ENCODE data around the gene MAP3K5. TPM values are rescaled to one million over a fixed set of nuclear protein-coding genes. Genes with fewer than 3 reads are reported as not detected.
"Not testable (repeated sequence)": the region's sequence is repeated elsewhere in the genome, so short reads cannot be mapped to it uniquely, and the experiment has no call there.

The MAP3K5 gene, protein sequence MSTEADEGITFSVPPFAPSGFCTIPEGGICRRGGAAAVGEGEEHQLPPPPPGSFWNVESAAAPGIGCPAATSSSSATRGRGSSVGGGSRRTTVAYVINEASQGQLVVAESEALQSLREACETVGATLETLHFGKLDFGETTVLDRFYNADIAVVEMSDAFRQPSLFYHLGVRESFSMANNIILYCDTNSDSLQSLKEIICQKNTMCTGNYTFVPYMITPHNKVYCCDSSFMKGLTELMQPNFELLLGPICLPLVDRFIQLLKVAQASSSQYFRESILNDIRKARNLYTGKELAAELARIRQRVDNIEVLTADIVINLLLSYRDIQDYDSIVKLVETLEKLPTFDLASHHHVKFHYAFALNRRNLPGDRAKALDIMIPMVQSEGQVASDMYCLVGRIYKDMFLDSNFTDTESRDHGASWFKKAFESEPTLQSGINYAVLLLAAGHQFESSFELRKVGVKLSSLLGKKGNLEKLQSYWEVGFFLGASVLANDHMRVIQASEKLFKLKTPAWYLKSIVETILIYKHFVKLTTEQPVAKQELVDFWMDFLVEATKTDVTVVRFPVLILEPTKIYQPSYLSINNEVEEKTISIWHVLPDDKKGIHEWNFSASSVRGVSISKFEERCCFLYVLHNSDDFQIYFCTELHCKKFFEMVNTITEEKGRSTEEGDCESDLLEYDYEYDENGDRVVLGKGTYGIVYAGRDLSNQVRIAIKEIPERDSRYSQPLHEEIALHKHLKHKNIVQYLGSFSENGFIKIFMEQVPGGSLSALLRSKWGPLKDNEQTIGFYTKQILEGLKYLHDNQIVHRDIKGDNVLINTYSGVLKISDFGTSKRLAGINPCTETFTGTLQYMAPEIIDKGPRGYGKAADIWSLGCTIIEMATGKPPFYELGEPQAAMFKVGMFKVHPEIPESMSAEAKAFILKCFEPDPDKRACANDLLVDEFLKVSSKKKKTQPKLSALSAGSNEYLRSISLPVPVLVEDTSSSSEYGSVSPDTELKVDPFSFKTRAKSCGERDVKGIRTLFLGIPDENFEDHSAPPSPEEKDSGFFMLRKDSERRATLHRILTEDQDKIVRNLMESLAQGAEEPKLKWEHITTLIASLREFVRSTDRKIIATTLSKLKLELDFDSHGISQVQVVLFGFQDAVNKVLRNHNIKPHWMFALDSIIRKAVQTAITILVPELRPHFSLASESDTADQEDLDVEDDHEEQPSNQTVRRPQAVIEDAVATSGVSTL (N-terminal part only)
- 10 to 100 TPM; 18.3 to 19.8 TPM for total RNA-seq

DNA sequence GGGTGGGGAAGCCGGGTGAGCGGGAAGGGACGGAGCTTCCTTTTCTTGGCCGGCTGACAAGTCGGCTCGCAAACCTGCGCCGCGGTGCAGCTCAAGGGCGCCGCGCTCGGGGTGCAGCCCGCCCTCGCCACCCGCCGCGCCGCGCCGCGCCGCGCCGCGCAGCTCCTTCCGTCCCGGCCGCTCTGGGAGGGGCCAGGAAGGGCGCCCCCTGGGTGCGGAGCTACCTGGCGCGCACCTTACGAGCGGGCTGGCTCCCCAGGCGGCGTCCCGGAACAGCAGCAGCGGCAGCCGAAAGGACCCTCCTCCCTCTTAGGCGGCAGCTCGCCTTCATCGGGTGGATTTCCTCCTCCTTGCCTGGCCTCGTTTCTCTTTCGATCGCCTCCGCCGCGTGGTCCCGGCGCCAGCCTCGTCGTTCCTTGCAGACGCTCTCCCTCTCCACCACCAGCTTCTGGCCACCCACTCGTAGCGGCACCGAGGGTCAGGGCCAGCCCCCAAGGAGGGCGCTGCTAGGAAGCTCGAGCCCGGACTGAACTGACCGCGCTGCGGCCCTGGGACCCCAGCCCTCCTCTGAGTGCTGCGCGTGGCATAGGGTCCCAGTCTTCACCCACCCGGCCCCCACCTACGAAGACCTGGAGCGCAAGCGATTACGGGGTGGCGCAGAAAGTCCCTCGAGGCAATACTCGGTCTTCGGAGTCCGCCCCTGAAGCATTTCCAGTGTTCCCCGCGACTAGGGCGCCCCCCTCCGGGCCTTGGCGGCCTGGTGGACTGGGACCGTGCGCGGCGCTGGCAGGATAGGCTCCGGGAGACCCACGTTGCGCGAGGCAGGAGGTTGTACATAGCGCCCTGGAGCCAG lies at the start of gene MAP3K5:
Gene MAP3K5, minus strand, starts transcription at position 68 of the 853 bp plus-strand sequence. CDS start 320 bp downstream, outside the sequence.
- Mint-ChIP-seq H3K36me3 (peaks cover 11% of the 10 kb centered on the region), H3K9me3 (no peaks in the 10 kb centered on the region), H3K4me3 (peak within 1 kb of the TSS; percentile 96), H3K27me3 (peaks cover 2% of the 10 kb centered on the region), H3K4me1 (peaks cover 33% of the 10 kb centered on the region), H3K27ac (peak within 1 kb of the TSS; percentile 97)
- DNase-seq, result peak; percentile 97
- peak; percentile 84 for ATAC-seq (ENCODE audit: low read depth)
- POLR2A ChIA-PET, result interaction anchor here (0.7 to 5.3 kb wide), 19 partner anchors 9 to 503 kb away, joined by 3 to 93 read pairs (median 4); partner anchors contain the start of genes BCLAF1 and PEX7

DNA sequence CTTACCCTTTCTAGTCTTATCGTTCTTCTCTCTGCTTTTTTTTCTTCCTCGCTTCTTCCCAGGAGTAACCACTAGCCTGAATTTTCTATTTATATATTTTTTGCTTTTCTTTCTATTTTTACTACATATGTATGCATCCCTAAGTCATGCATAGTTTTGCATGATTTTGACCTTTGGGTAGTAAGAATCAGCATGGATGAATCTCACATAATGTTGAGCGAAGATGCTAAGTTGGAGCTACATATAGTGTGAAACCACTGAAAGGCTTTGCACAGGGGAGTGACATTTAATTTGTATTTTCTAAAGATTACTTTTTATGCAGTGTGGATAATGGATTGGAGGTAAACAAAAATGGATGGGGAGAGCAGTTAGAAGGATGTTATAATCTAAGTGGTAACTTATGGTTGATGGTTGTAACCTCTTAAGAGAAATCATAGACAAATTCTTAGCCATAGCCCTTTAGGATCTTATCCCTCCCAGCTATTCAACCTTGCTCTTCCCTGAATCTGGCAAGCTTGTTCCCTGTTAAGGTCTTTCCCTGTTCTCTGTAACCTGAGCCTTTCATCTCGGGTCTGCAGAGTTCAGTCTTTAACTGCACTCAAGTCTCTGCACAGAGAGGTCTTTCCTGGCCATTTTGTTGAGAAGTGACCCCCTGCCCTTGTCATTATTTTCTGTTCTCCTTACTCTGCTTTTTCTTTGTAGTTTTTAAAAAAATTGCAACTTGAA lies 48.2 kb upstream of the MAP3K5 start:
- no peak overlapping the region for H3K4me3 Mint-ChIP-seq
- no peaks in the 10 kb centered on the region for H3K4me1 Mint-ChIP-seq
- peaks cover 3% of the 10 kb centered on the region for H3K36me3 Mint-ChIP-seq
- POLR2A ChIA-PET, result no interaction called here
- DNase-seq (no peak), ATAC-seq (ENCODE audit: low read depth) (no peak)
- no peak overlapping the region for H3K27ac Mint-ChIP-seq
- no peaks in the 10 kb centered on the region for H3K9me3 Mint-ChIP-seq
- no peaks in the 10 kb centered on the region for H3K27me3 Mint-ChIP-seq

DNA sequence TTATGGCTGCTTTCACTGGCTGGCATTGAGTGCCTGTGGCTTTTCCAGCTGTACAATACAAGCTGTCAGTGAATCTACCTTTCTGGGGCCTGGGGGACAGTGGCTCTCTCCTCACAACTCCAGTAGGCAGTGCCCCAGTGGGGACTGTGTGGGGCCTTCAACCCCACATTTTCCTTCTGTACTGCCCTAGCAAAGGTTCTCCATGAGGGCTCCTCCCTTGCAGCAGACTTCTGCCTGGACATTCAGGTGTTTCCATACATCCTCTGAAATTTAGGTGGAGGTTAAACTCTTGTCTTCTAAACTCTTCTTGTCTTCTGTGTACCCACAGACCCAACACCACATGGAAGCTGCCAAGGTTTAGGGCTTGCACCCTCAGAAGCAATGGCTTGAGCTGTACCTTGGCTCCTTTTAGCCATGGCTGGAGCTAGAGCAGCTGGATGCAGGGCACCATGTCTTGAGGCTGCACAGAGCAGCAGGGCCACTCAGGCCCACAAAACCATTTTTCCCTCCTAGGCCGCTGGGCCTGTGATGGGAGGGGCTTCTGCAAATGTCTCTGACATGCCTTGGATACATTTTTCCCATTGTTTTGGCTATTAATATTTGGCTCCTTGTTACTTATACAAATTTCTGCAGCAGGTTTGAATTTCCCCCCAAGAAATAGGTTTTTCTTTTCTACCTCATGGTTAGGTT lies 39.7 kb upstream of the MAP3K5 start:
- DNase-seq (no peak), ATAC-seq (ENCODE audit: low read depth) (no peak)
- peaks cover 18% of the 10 kb centered on the region for H3K9me3 Mint-ChIP-seq
- peaks cover 49% of the 10 kb centered on the region for H3K36me3 Mint-ChIP-seq
- H3K27ac Mint-ChIP-seq, result no peak overlapping the region
- H3K4me3 Mint-ChIP-seq, result no peak overlapping the region
- H3K27me3 Mint-ChIP-seq, result no peaks in the 10 kb centered on the region
- H3K4me1 Mint-ChIP-seq, result peaks cover 3% of the 10 kb centered on the region
- POLR2A ChIA-PET, result no interaction called here

DNA sequence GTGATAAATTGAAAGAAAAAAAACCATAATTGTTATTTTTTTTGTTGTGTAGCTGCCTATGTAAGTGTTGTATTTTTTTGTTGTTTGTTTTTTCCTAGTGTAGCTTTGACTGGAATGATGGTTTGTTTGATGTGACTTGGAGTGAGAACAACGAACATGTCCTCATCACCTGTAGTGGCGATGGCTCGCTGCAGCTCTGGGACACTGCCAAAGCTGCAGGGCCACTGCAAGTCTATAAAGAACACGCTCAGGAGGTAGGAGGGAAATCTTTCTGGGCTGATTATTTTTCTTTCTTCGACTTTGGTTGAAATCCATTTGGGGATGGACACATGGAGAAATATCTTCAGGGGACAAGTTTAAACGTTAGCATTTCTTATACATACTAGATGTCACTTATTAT lies 33.9 kb upstream of the MAP3K5 start:
- Mint-ChIP-seq H3K4me3 (no peak overlapping the region), H3K27me3 (no peaks in the 10 kb centered on the region), H3K27ac (no peak overlapping the region), H3K36me3 (peaks cover 34% of the 10 kb centered on the region), H3K4me1 (peaks cover 12% of the 10 kb centered on the region), H3K9me3 (peaks cover 4% of the 10 kb centered on the region)
- no peak for ATAC-seq (ENCODE audit: low read depth)
- POLR2A ChIA-PET, result no interaction called here
- no peak for DNase-seq

DNA sequence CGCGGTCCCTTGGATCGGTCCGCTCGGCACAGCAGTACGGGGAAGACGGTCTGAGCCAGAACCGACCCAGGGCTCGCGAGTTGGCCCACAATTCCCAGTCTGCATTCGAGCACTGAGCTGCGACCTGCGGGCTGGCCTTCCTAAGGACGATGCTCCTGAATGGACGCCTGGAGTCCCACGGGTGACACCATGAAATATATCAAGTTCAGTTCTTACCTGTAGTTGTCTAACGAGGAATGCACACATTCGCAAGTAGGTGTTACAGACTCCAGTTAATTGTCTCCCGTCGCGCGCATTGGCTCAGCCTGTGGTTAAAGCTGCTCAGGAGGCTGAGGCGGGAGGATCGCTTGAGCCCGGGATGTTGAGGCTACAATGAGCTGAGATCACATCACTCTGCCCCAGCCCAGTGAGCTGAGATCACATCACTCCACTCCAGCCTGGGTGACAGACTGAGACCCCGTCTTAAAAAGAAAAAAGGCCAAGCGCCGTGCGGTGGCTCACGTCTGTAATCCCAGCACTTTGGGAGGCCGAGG lies 30.9 kb upstream of the MAP3K5 start:
- Mint-ChIP-seq H3K4me3 (peak overlapping the region; percentile 83), H3K27me3 (no peaks in the 10 kb centered on the region), H3K9me3 (no peaks in the 10 kb centered on the region), H3K36me3 (peaks cover 20% of the 10 kb centered on the region), H3K27ac (peak overlapping the region; percentile 75), H3K4me1 (peaks cover 9% of the 10 kb centered on the region)
- ATAC-seq (ENCODE audit: low read depth) (no peak), DNase-seq (no peak)
- POLR2A ChIA-PET, result interaction anchor here (1.3 to 2.3 kb wide), 2 partner anchors 31 to 533 kb away, joined by 7 to 12 read pairs; partner anchors contain the start of genes BCLAF1 and MAP3K5

DNA sequence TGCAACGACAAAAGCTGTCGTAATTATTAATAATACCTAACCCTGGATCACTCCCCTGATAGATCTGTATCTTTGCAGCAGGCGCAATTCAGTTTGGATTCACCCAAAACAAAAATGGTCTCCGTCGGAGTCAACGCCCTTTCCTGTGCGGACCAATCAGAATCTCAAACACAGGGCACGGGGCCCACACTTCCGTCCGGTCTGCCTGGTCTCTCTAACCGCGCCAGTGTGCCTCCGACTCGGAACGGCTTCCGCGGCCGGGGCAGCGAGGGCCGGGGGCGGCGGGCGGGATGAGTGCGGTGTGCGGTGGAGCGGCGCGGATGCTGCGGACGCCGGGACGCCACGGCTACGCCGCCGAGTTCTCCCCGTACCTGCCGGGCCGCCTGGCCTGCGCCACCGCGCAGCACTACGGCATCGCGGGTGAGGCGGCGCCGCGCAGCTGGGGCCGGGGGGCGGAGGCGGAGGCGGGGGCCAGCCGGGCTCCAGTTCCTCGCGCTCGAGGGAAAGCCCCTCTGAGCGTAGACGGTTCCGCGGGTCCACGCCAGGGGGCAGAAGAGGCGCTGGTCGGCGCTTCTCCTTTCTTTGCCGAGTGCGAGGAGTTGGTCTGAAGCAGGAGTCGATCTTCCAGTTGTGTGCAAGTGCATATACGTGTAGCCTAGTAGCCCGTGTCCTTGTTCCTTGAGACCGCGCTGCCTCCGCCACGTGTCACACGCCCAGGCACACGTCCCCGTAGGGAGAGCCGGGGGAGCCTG lies 30.3 kb upstream of the MAP3K5 start, which contains the start of gene PEX7:
Gene PEX7, plus strand, starts transcription at position 217 of the 752 bp plus-strand sequence. Its CDS starts 74 bp downstream, at position 291.
- H3K4me3 Mint-ChIP-seq, result peak within 1 kb of the TSS; percentile 89
- peak; percentile 96 for ATAC-seq (ENCODE audit: low read depth)
- H3K36me3 Mint-ChIP-seq, result peaks cover 18% of the 10 kb centered on the region
- peak within 1 kb of the TSS; percentile 92 for H3K27ac Mint-ChIP-seq
- no peaks in the 10 kb centered on the region for H3K9me3 Mint-ChIP-seq
- H3K27me3 Mint-ChIP-seq, result peaks cover 2% of the 10 kb centered on the region
- peaks cover 9% of the 10 kb centered on the region for H3K4me1 Mint-ChIP-seq
- POLR2A ChIA-PET, result interaction anchor here (1.3 to 2.3 kb wide), 2 partner anchors 30 to 533 kb away, joined by 7 to 12 read pairs; partner anchors contain the start of genes BCLAF1 and MAP3K5
- DNase-seq, result peak; percentile 90

DNA sequence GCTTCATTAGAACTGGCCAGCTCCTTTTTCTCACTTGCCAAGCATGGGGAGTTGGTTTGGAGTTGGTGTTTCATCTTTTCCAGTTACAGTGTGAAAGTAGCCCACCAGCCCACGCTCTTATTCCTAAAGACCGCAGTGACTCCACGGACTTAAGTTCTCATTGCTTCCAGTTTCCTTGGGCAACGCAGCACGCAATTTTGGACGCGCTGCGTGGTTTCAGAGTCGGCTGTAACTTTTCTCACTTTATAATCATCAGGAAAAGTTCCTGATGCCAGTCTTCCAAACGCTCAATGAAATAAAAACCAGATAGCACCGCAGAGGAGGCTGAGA lies 29.7 kb upstream of the MAP3K5 start:
- Mint-ChIP-seq H3K27ac (peak overlapping the region; percentile 92), H3K36me3 (peaks cover 14% of the 10 kb centered on the region), H3K4me3 (peak overlapping the region; percentile 89), H3K9me3 (no peaks in the 10 kb centered on the region), H3K27me3 (peaks cover 5% of the 10 kb centered on the region), H3K4me1 (peaks cover 9% of the 10 kb centered on the region)
- POLR2A ChIA-PET, result interaction anchor here (0.6 to 2.3 kb wide), 4 partner anchors 30 to 532 kb away, joined by 3 to 12 read pairs (median 5); partner anchors contain the start of genes BCLAF1 and MAP3K5
- DNase-seq, result peak; percentile 39
- ATAC-seq (ENCODE audit: low read depth), result no peak

DNA sequence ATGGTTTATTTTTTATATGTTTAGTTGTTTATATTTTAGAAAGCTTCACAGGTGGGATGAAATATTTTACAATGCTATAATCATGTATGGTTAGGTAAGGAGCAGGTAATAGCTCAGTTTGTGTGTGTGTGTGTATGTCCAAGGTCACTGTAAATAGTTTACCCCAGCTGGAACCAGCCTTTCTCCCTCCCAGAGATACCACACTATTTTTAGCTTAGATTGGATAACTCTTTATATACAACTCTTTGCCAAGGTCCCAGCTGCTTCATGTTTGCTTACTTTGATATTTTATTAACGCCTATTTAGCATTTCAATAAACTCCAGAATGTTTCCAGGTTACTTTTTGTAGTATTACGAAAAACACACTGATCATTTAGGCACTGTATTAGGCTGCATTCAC lies 28.3 kb upstream of the MAP3K5 start:
- Mint-ChIP-seq H3K4me3 (no peak overlapping the region), H3K36me3 (peaks cover 6% of the 10 kb centered on the region), H3K27ac (no peak overlapping the region), H3K27me3 (peaks cover 5% of the 10 kb centered on the region), H3K4me1 (peaks cover 8% of the 10 kb centered on the region), H3K9me3 (peaks cover 2% of the 10 kb centered on the region)
- no peak for ATAC-seq (ENCODE audit: low read depth)
- POLR2A ChIA-PET, result no interaction called here
- DNase-seq, result no peak

DNA sequence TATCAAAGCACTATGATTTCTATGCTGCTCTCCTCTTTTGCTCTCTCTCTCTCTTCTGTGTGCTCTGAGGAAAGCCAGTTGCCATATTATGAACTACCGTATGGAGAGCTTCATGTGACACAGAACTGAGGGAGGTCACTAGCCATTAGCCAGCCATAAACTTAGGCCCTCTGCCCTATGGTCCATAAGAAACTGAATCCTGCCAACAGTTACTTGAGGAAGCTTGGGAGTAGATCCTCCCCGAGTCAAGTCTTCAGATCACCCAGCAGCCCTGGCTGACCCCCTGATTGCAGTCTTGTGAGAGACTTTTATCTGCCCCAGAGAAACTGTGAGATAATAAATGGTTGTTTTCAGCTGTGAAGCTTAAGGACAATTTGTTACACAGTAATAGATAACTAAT lies 24.4 kb upstream of the MAP3K5 start:
- Mint-ChIP-seq H3K27me3 (peaks cover 7% of the 10 kb centered on the region), H3K27ac (no peak overlapping the region), H3K4me3 (no peak overlapping the region), H3K9me3 (peaks cover 2% of the 10 kb centered on the region), H3K36me3 (peaks cover 3% of the 10 kb centered on the region), H3K4me1 (peaks cover 3% of the 10 kb centered on the region)
- POLR2A ChIA-PET, result no interaction called here
- DNase-seq, result no peak
- no peak for ATAC-seq (ENCODE audit: low read depth)

DNA sequence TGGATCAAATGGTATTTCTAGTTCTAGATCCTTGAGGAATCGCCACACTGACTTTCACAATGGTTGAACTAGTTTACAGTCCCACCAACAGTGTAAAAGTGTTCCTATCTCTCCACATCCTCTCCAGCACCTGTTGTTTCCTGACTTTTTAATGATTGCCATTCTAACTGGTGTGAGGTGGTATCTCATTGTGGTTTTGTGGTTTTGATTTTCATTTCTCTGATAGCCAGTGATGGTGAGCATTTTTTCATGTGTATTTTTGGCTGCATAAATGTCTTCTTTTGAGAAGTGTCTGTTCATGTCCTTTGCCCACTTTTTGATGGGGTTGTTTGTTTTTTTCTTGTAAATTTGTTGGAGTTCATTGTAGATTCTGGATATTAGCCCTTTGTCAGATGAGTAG lies 23.3 kb upstream of the MAP3K5 start:
- H3K27ac Mint-ChIP-seq; H3K4me3 Mint-ChIP-seq; ATAC-seq (ENCODE audit: low read depth): not testable (repeated sequence)

More for the DNA sequence above, 23.3 kb upstream of the MAP3K5 start:
- H3K4me1 Mint-ChIP-seq, H3K36me3 Mint-ChIP-seq, H3K9me3 Mint-ChIP-seq, DNase-seq, POLR2A ChIA-PET, H3K27me3 Mint-ChIP-seq: not testable (repeated sequence)
